HG03457 (cell line): ENCODE results near the gene KRTAP10-3.
"Not testable (repeated sequence)": the region's sequence is repeated elsewhere in the genome, so short reads cannot be mapped to it uniquely, and the experiment has no call there.

Experiments used
- ATAC-seq: cut with Tn5 transposase; IDR thresholded peaks from one replicate; pipeline ENCODE4 v1.9.1; 2021; ENCODE audit warnings: moderate number of reproducible peaks; ENCODE audit not compliant: unreplicated experiment

KRTAP10-3 gene

GRCh38 chr21:44550285-44550684, 8.3 kb downstream of the KRTAP10-3 start:
- ATAC-seq = not testable (repeated sequence)

- no peak for ATAC-seq
Measured at GRCh38 chr21:44549525-44550211, 8.9 kb downstream of the KRTAP10-3 start.

- ATAC-seq = no peak
Measured at GRCh38 chr21:44548922-44549321, 9.7 kb downstream of the KRTAP10-3 start.

GRCh38 chr21:44548381-44548780, 10.2 kb downstream of the KRTAP10-3 start:
- ATAC-seq = no peak

GRCh38 chr21:44547656-44548331, 10.8 kb downstream of the KRTAP10-3 start:
- ATAC-seq = no peak

GRCh38 chr21:44544566-44544965, 14.0 kb downstream of the KRTAP10-3 start:
- no peak for ATAC-seq

- no peak for ATAC-seq
Measured at GRCh38 chr21:44542716-44543115, 15.9 kb downstream of the KRTAP10-3 start.

- no peak for ATAC-seq
Measured at GRCh38 chr21:44540741-44541288, 17.8 kb downstream of the KRTAP10-3 start.

- no peak for ATAC-seq
Measured at GRCh38 chr21:44539991-44540666, 18.5 kb downstream of the KRTAP10-3 start, which contains the start of gene KRTAP10-1. KRTAP10-1 (minus strand) TSS chr21:44540195; CDS start chr21:44540150, 45 bp downstream.

GRCh38 chr21:44539046-44539445, 19.5 kb downstream of the KRTAP10-3 start:
- ATAC-seq = no peak

GRCh38 chr21:44537930-44538911, 20.4 kb downstream of the KRTAP10-3 start:
- no peak for ATAC-seq

GRCh38 chr21:44535963-44536362, 22.6 kb downstream of the KRTAP10-3 start:
- no peak for ATAC-seq

GRCh38 chr21:44534688-44535087, 23.9 kb downstream of the KRTAP10-3 start:
- ATAC-seq = no peak

- ATAC-seq = no peak
Measured at GRCh38 chr21:44533891-44534627, 24.5 kb downstream of the KRTAP10-3 start.

- no peak for ATAC-seq
Measured at GRCh38 chr21:44533121-44533890, 25.3 kb downstream of the KRTAP10-3 start.

GRCh38 chr21:44532712-44533111, 25.9 kb downstream of the KRTAP10-3 start:
- ATAC-seq = no peak

GRCh38 chr21:44531606-44532564, 26.7 kb downstream of the KRTAP10-3 start:
- no peak for ATAC-seq
